HFF-Myc (cell line): Measurements from ENCODE around the gene NNT.
"Not testable (repeated sequence)": the region's sequence is repeated elsewhere in the genome, so short reads cannot be mapped to it uniquely, and the experiment has no call there.

Experiments
- DNase-seq: peaks from one replicate; pipeline ENCODE4 v3.0.0-alpha.2; 2011; ENCODE audit warnings: low read depth; ENCODE audit errors: extremely low read depth
- H3K4me3 ChIP-seq: replicated peaks from 2 replicates; pipeline ENCODE4 v1.5.1; 2011; ENCODE audit warnings: low read depth, mild to moderate bottlenecking, control low read depth, low read length
- CTCF ChIP-seq: IDR thresholded peaks from 2 replicates; pipeline ENCODE4 v1.5.1; 2012; ENCODE audit warnings: mild to moderate bottlenecking, low read depth, low read length, control low read depth; ENCODE audit errors: missing control alignments

Gene NNT

GRCh38 chr5:43652537-43653302, 49.7 kb downstream of the NNT start:
- DNase-seq, result no peak
- no peak for TF ChIP-seq CTCF
- H3K4me3 ChIP-seq, result no peak overlapping the region

GRCh38 chr5:43658509-43658908, 55.5 kb downstream of the NNT start:
- no peak for TF ChIP-seq CTCF
- peak; percentile 66 for DNase-seq
- no peak overlapping the region for H3K4me3 ChIP-seq

- no peak for DNase-seq
- H3K4me3 ChIP-seq, result no peak overlapping the region
- no peak for TF ChIP-seq CTCF
Observed at GRCh38 chr5:43659075-43659474, 56.1 kb downstream of the NNT start.

GRCh38 chr5:43661102-43661501, 58.1 kb downstream of the NNT start:
- no peak overlapping the region for H3K4me3 ChIP-seq
- DNase-seq, result no peak
- TF ChIP-seq CTCF, result peak; percentile 16

GRCh38 chr5:43663916-43664315, 60.9 kb downstream of the NNT start:
- TF ChIP-seq CTCF, result no peak
- no peak overlapping the region for H3K4me3 ChIP-seq
- no peak for DNase-seq

- TF ChIP-seq CTCF, result no peak
- H3K4me3 ChIP-seq, result no peak overlapping the region
- no peak for DNase-seq
Observed at GRCh38 chr5:43664501-43665040, 61.6 kb downstream of the NNT start.

- not testable (repeated sequence) for DNase-seq, H3K4me3 ChIP-seq
Observed at GRCh38 chr5:43665749-43666148, 62.8 kb downstream of the NNT start.

GRCh38 chr5:43666728-43667127, 63.7 kb downstream of the NNT start:
- H3K4me3 ChIP-seq, DNase-seq: not testable (repeated sequence)

- DNase-seq, H3K4me3 ChIP-seq: not testable (repeated sequence)
Observed at GRCh38 chr5:43667379-43667778, 64.4 kb downstream of the NNT start.
